Stimulated activated CD8-positive, alpha-beta memory T cell treated with anti-CD3 and anti-CD28 coated beads, Interleukin-15, amount 100 ng/mL, for 48 hours (primary cell): Measurements from ENCODE around the gene ZNF436.
"Not testable (repeated sequence)": the region's sequence is repeated elsewhere in the genome, so short reads cannot be mapped to it uniquely, and the experiment has no call there.

ENCODE experiments used
- DNase-seq, 2 donors: peaks; one replicate each; pipeline ENCODE4 v3.0.0-alpha.2; 2020; ENCODE audit warnings: low read depth in 2 of 2

The ZNF436 gene

GRCh38 chr1:23392125-23392855, 22.7 kb upstream of the ZNF436 start:
- no peak for DNase-seq

GRCh38 chr1:23389837-23390321, 20.2 kb upstream of the ZNF436 start:
- no peak for DNase-seq

- DNase-seq = no peak
These were observed 17.9 kb upstream of the ZNF436 start for GRCh38 chr1:23387494-23387893.

GRCh38 chr1:23385119-23385621, 15.5 kb upstream of the ZNF436 start:
- DNase-seq = no peak

GRCh38 chr1:23384312-23385058, 14.8 kb upstream of the ZNF436 start:
- no peak for DNase-seq

- DNase-seq = no peak
These were observed 14.1 kb upstream of the ZNF436 start for GRCh38 chr1:23383577-23384311.

- DNase-seq = no peak
These were observed 11.7 kb upstream of the ZNF436 start for GRCh38 chr1:23381233-23381885.

GRCh38 chr1:23380719-23381118, 11.1 kb upstream of the ZNF436 start:
- DNase-seq = no peak

- not testable (repeated sequence) for DNase-seq
These were observed 10.6 kb upstream of the ZNF436 start for GRCh38 chr1:23380236-23380635.

- DNase-seq = no peak
These were observed 7.5 kb upstream of the ZNF436 start for GRCh38 chr1:23376890-23377811.

- DNase-seq = not testable (repeated sequence)
These were observed 4.6 kb upstream of the ZNF436 start for GRCh38 chr1:23374079-23374735.

GRCh38 chr1:23371987-23372880, 2.6 kb upstream of the ZNF436 start:
- no peak for DNase-seq

- DNase-seq = no peak
These were observed 1.3 kb upstream of the ZNF436 start for GRCh38 chr1:23370709-23371584.

- DNase-seq = no peak
These were observed 683 bp upstream of the ZNF436 start for GRCh38 chr1:23370330-23370708.

- peak; percentile 81 to 83 for DNase-seq
These were observed 888 bp downstream of the ZNF436 start for GRCh38 chr1:23368562-23369334.

- DNase-seq = peak; percentile 98
These were observed 1.7 kb downstream of the ZNF436 start for GRCh38 chr1:23367791-23368561.

GRCh38 chr1:23367451-23367790, 2.2 kb downstream of the ZNF436 start:
- DNase-seq = no peak
